ENCODE measurements around the gene KIF1A.

KIF1A gene

GRCh38 chr2:240796543-240797499 is 23.2 kb downstream of the KIF1A start:
- DNase-seq = no peak

GRCh38 chr2:240795916-240796510 is 24.0 kb downstream of the KIF1A start:
- DNase-seq = no peak

- DNase-seq = no peak
These were observed 24.6 kb downstream of the KIF1A start for GRCh38 chr2:240795454-240795853.

GRCh38 chr2:240794178-240794721 is 25.8 kb downstream of the KIF1A start:
- no peak for DNase-seq

- no peak for DNase-seq
These were observed 26.5 kb downstream of the KIF1A start for GRCh38 chr2:240793313-240794177.

- DNase-seq = no peak
These were observed 27.2 kb downstream of the KIF1A start for GRCh38 chr2:240792629-240793312.

- no peak for DNase-seq
These were observed 28.0 kb downstream of the KIF1A start for GRCh38 chr2:240791821-240792628.

- no peak for DNase-seq
These were observed 28.7 kb downstream of the KIF1A start for GRCh38 chr2:240791221-240791800.

GRCh38 chr2:240790370-240791220 is 29.4 kb downstream of the KIF1A start:
- DNase-seq = no peak

- no peak for DNase-seq
These were observed 30.3 kb downstream of the KIF1A start for GRCh38 chr2:240789501-240790369.

- DNase-seq = no peak
These were observed 31.0 kb downstream of the KIF1A start for GRCh38 chr2:240789051-240789453.

GRCh38 chr2:240788482-240788881 is 31.5 kb downstream of the KIF1A start:
- DNase-seq = no peak

GRCh38 chr2:240787521-240788472 is 32.2 kb downstream of the KIF1A start:
- DNase-seq = no peak

GRCh38 chr2:240786871-240787311 is 33.1 kb downstream of the KIF1A start:
- DNase-seq = no peak

GRCh38 chr2:240786355-240786841 is 33.6 kb downstream of the KIF1A start:
- no peak for DNase-seq

GRCh38 chr2:240785424-240786335 is 34.3 kb downstream of the KIF1A start:
- no peak for DNase-seq
